B cell (primary cell): Measurements from ENCODE around the gene SLC25A13. TPM values are rescaled to one million over a fixed set of nuclear protein-coding genes. Genes with fewer than 3 reads are reported as not detected.
"Not testable (repeated sequence)": the region's sequence is repeated elsewhere in the genome, so short reads cannot be mapped to it uniquely, and the experiment has no call there.

Source experiments
- ATAC-seq: fragments of 200-7000 bp; cut with Tn5 transposase; one replicate; pipeline ENCODE4 v1.10.0; 2021; ENCODE audit warnings: low read depth, mild to moderate bottlenecking, moderate number of reproducible peaks, moderate library complexity
- CTCF ChIA-PET: fragments of 350-600 bp; sonication (Branson Sonifier 250); formaldehyde crosslinking; loops from one replicate; lab custom pipeline; 2021; ENCODE audit warnings: antibody characterized with exemption, inconsistent platforms; lab: Charles Lee
- POLR2A ChIA-PET: fragments of 350-600 bp; sonication (Branson Sonifier 250); formaldehyde crosslinking; loops from one replicate; lab custom pipeline; 2021; ENCODE audit warnings: antibody characterized with exemption; lab: Charles Lee
- DNase-seq: peaks from one replicate; pipeline ENCODE4 v3.0.0; 2013
- H2AFZ ChIP-seq: 2 replicates; pipeline ENCODE4 v1.6.1; 2012; ENCODE audit warnings: mild to moderate bottlenecking, low read depth, low read length; ENCODE audit not compliant: insufficient read depth, poor library complexity, severe bottlenecking
- H3K27ac ChIP-seq, 2 donors: 1 replicate in 1 of 2; 2 replicates in 1 of 2; pipeline ENCODE4 v1.5.1; 2012 to 2013; ENCODE audit warnings: low read length in 2 of 2, mild to moderate bottlenecking in 2 of 2, moderate library complexity in 1 of 2
- H3K27me3 ChIP-seq, 4 experiments: fragments of 200-600 bp in 1 of 4; sonication (generic) in 1 of 4; replicated peaks in 1 of 4; 1 replicate in 2 of 4; 2 replicates in 2 of 4; pipeline versions ENCODE4 v1.6.1 to v1.7.0; 2013 to 2016; ENCODE audit warnings: low read length in 3 of 4, mild to moderate bottlenecking in 2 of 4, mixed read lengths in 1 of 4, moderate library complexity in 1 of 4; ENCODE audit not compliant: insufficient read depth in 4 of 4, control insufficient read depth in 3 of 4; ENCODE audit errors: control extremely low read depth in 1 of 4
- H3K36me3 ChIP-seq, 2 experiments: replicated peaks in 1 of 2; 1 replicate in 1 of 2; 2 replicates in 1 of 2; pipeline versions ENCODE4 v1.6.1 to v1.7.1; 2013; ENCODE audit warnings: low read length in 1 of 2; ENCODE audit not compliant: insufficient read depth in 2 of 2, control insufficient read depth in 1 of 2; ENCODE audit errors: control extremely low read depth in 1 of 2, extremely low read depth in 1 of 2
- H3K4me1 ChIP-seq, 2 donors: fragments of 200-600 bp in 1 of 2; sonication (generic) in 1 of 2; 1 replicate in 1 of 2; 2 replicates in 1 of 2; pipeline versions ENCODE4 v1.5.1 to v1.6.1; 2013 to 2017; ENCODE audit warnings: low read length in 2 of 2; ENCODE audit not compliant: control insufficient read depth in 2 of 2, insufficient read depth in 2 of 2
- H3K4me2 ChIP-seq: replicated peaks from 2 replicates; pipeline ENCODE3; 2012; ENCODE audit warnings: mild to moderate bottlenecking, low read depth, low read length; ENCODE audit not compliant: poor library complexity, severe bottlenecking
- H3K4me3 ChIP-seq, 5 experiments: fragments of 200-600 bp in 1 of 5; sonication (generic) in 1 of 5; 1 replicate in 3 of 5; 2 replicates in 2 of 5; pipeline versions ENCODE4 v1.5.1 to v1.7.0; 2011 to 2016; ENCODE audit warnings: low read length in 4 of 5, mild to moderate bottlenecking in 4 of 5, low read depth in 2 of 5, control low read depth in 1 of 5, moderate library complexity in 1 of 5; ENCODE audit not compliant: insufficient read depth in 1 of 5; ENCODE audit errors: control extremely low read depth in 1 of 5, extremely low read depth in 1 of 5
- H3K79me2 ChIP-seq: fragments of 200-600 bp; sonication (generic); one replicate; pipeline ENCODE4 v1.6.0; 2016; ENCODE audit warnings: low read length; ENCODE audit not compliant: control insufficient read depth, insufficient read depth
- H3K9ac ChIP-seq: fragments of 200-600 bp; sonication (generic); 2 replicates; pipeline ENCODE4 v1.6.1; 2017; ENCODE audit warnings: mild to moderate bottlenecking, low read length, moderate library complexity
- H3K9me3 ChIP-seq, 3 donors: one replicate each; pipeline versions ENCODE4 v1.6.1 to v1.7.1; 2013; ENCODE audit warnings: low read length in 2 of 3; ENCODE audit not compliant: control insufficient read depth in 2 of 3, insufficient read depth in 1 of 3; ENCODE audit errors: control extremely low read depth in 1 of 3
- H4K20me1 ChIP-seq: 2 replicates; pipeline ENCODE4 v1.6.0; 2012; ENCODE audit warnings: mild to moderate bottlenecking, low read length; ENCODE audit not compliant: insufficient read depth, control insufficient read depth, poor library complexity, severe bottlenecking
- H3K27ac Mint-ChIP-seq: one replicate; pipeline ENCODE4 v1.8.0; 2021; ENCODE audit warnings: mixed read lengths
- H3K27me3 Mint-ChIP-seq: one replicate; pipeline ENCODE4 v1.8.0; 2021; ENCODE audit warnings: mixed read lengths
- H3K4me1 Mint-ChIP-seq: one replicate; pipeline ENCODE4 v1.8.0; 2021; ENCODE audit warnings: mixed read lengths
- H3K4me3 Mint-ChIP-seq: one replicate; pipeline ENCODE4 v1.8.0; 2021; ENCODE audit warnings: mixed read lengths
- H3K9me3 Mint-ChIP-seq: one replicate; pipeline ENCODE4 v1.8.0; 2022; ENCODE audit warnings: mixed read lengths; ENCODE audit not compliant: insufficient read depth
- CTCF ChIP-seq: fragments of 200-600 bp; IDR thresholded peaks from one replicate; pipeline ENCODE4 v1.8.0; 2022; ENCODE audit warnings: antibody characterized with exemption, mild to moderate bottlenecking
- EZH2 ChIP-seq: IDR thresholded peaks from 2 replicates; pipeline ENCODE4 v1.6.1; 2012; ENCODE audit warnings: borderline replicate concordance, low read depth, mild to moderate bottlenecking, moderate library complexity, low read length; ENCODE audit not compliant: insufficient read depth, poor library complexity, severe bottlenecking
- WGBS: methylation state at CpG from one replicate; pipeline ENCODE4 v1.1.5; 2013; ENCODE audit warnings: missing lambda C conversion rate; ENCODE audit not compliant: insufficient coverage; 5-methylcytosine and 5-hydroxymethylcytosine counted together
- intact Hi-C: fragments of 100-400 bp; cut with micrococcal nuclease; formaldehyde crosslinking; loops from one replicate; pipeline ENCODE4 v1.10.0; 2022
- polyA plus RNA-seq: library from polyadenylated mRNA; depleted of rRNA; stranded (reverse); fragments of >200 nt; gene quantifications from 2 replicates; pipeline ENCODE4 v1.2.3, GENCODE V29; 2012
- total RNA-seq, 2 donors: library from RNA; stranded (reverse); fragments of 120-200 nt in 1 of 2; gene quantifications; 1 replicate in 1 of 2; 2 replicates in 1 of 2; pipeline versions ENCODE4 v1.2.3 to v1.2.4, GENCODE V29; 2013 to 2022

The SLC25A13 gene
- total and polyA plus RNA-seq, 2 donors (not counting 1 experiment from before 2014, with no cell fraction given), result 12.5 to 30.9 TPM

- Histone ChIP-seq H3K4me1 (no peaks in the 10 kb centered on the region), H3K36me3 (no peaks in the 10 kb centered on the region), H3K27me3 (no peaks in the 10 kb centered on the region), H3K9me3 (no peaks in the 10 kb centered on the region), H3K4me3 (no peak overlapping the region), H3K4me2 (no peak overlapping the region), H2AFZ (no peak overlapping the region), H3K79me2 (no peaks in the 10 kb centered on the region), H3K9ac (no peak overlapping the region), H3K27ac (no peak overlapping the region), H4K20me1 (no peaks in the 10 kb centered on the region)
- Mint-ChIP-seq H3K4me1 (no peaks in the 10 kb centered on the region), H3K4me3 (no peak overlapping the region), H3K27ac (no peak overlapping the region), H3K27me3 (no peaks in the 10 kb centered on the region), H3K9me3 (peaks cover 3% of the 10 kb centered on the region)
- DNase-seq (no peak), ATAC-seq (no peak)
- 64% methylated on average over 2 of the region's 7 CpGs for WGBS
- intact Hi-C loops, result no loop called here
- no peak for TF ChIP-seq EZH2
- no peak for TF ChIP-seq CTCF
- ChIA-PET POLR2A (no interaction called here), CTCF (no interaction called here)
Measured at GRCh38 chr7:96361116-96361857, 39.4 kb upstream of the SLC25A13 start.

- intact Hi-C loops, result no loop called here
- Mint-ChIP-seq H3K4me3 (no peak overlapping the region), H3K9me3 (no peaks in the 10 kb centered on the region), H3K27me3 (no peaks in the 10 kb centered on the region), H3K27ac (no peak overlapping the region), H3K4me1 (no peaks in the 10 kb centered on the region)
- ChIA-PET CTCF (no interaction called here), POLR2A (no interaction called here)
- ATAC-seq (no peak), DNase-seq (no peak)
- Histone ChIP-seq H3K27ac (no peak overlapping the region), H3K4me2 (no peak overlapping the region), H4K20me1 (no peaks in the 10 kb centered on the region), H3K9me3 (no peaks in the 10 kb centered on the region), H3K9ac (no peak overlapping the region), H3K36me3 (no peaks in the 10 kb centered on the region), H3K4me3 (no peak overlapping the region), H3K27me3 (no peaks in the 10 kb centered on the region), H3K79me2 (no peaks in the 10 kb centered on the region), H2AFZ (no peak overlapping the region), H3K4me1 (no peaks in the 10 kb centered on the region)
- no CpG with 5 or more reads among the region's 2 CpGs for WGBS
- TF ChIP-seq EZH2, result no peak
Measured at GRCh38 chr7:96359876-96360275, 38.0 kb upstream of the SLC25A13 start.

- H3K27me3 Mint-ChIP-seq, DNase-seq, H3K27ac ChIP-seq, H3K9me3 Mint-ChIP-seq, H3K9me3 ChIP-seq, H3K27me3 ChIP-seq, H3K4me1 Mint-ChIP-seq, ATAC-seq, H4K20me1 ChIP-seq, H3K4me3 ChIP-seq, H3K4me1 ChIP-seq, H3K79me2 ChIP-seq, H3K36me3 ChIP-seq, H3K9ac ChIP-seq, intact Hi-C loops, POLR2A ChIA-PET, H3K27ac Mint-ChIP-seq, H3K4me2 ChIP-seq, H2AFZ ChIP-seq, H3K4me3 Mint-ChIP-seq: not testable (repeated sequence)
- 97% methylated on average over 21 of the region's 25 CpGs for WGBS
- CTCF ChIA-PET, result interaction anchor here (1.0 kb wide), 1 partner anchor 24 kb away, joined by 3 read pairs; no protein-coding TSS in a partner anchor
Measured at GRCh38 chr7:96358236-96358971, 36.5 kb upstream of the SLC25A13 start.
